HG03039 (cell line): ENCODE measurements around the gene CFAP90.

Source experiments
- ATAC-seq: cut with Tn5 transposase; IDR thresholded peaks from one replicate; pipeline ENCODE4 v1.9.1; 2021; ENCODE audit warnings: mild to moderate bottlenecking, moderate library complexity; ENCODE audit not compliant: unreplicated experiment

Gene CFAP90

DNA sequence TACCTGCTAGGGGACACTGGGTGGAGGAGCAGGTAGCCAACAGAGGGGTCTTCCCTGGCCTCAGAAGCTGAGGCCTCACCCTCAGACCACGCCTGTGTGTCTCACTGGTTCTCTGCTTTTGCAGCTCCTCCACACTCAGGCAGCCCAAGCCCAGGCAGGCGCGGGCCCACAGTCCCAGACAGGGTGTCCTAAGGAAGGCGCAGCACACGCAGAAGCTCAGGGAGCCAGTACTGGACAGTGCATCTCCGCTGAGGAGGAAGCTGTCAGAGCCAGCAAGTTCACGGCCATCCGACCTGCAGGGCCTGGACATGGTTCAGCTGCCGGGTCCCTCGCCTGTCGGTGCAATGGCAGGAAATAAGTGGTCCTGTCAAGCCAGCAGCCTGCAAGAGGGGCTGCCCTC, 25.3 kb downstream of the CFAP90 start:
- no peak for ATAC-seq

DNA sequence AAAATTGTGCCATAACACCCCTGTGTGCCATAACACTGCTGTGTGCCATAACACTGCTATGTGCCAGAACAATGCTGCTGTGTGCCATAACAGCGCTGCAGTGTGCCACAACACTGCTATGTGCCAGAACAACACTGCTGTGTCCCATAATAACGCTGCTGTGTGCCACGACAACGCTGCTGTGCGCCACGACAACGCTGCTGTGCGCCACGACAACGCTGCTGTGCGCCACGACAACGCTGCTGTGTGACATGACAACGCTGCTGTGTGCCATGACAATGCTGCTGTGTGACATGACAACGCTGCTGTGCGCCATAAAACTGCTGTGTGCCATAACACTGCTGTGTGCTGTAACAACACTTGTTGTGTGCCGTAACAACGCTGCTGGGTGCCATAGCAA, 25.9 kb downstream of the CFAP90 start:
- no peak for ATAC-seq

- no peak for ATAC-seq
These were observed 27.3 kb downstream of the CFAP90 start for GRCh38 chr5:7823594-7823993.

DNA sequence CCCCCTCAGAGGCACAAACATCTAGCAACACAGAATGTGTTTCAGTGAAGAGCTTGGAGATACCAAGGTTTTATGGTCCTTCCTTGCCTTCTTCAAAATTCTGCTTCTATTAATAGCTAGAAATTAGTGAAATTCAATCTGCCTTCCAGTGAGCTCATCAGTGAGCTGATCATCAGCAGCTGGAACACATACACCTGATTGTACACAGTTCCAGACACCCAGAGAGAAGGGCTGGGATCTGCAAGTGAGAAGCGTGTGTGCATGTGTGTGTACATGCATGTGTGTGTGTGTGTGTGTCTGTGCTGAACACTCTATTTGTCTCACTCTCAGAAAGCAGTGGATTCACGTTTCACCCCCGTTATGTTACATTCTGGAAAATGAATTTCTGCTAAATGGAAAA, 28.5 kb downstream of the CFAP90 start:
- ATAC-seq, result no peak

DNA sequence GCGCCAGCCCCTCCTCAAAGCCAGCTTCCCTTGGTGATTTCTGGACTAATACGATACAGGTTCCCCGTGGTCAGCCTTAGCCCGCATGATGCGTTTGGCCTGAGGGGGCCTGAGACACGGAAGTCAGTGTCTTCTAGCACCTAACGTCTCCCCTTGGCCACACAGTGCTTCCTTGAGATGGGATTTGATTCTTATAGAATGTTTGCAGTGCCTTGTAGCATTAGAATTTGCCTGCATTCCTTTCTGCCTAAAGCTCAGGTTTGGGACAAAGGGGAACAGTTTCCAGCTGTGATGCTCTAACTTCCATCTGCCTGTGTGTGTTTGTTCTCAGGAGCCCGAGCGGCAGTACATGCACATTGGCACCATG, 34.4 kb downstream of the CFAP90 start:
- no peak for ATAC-seq

DNA sequence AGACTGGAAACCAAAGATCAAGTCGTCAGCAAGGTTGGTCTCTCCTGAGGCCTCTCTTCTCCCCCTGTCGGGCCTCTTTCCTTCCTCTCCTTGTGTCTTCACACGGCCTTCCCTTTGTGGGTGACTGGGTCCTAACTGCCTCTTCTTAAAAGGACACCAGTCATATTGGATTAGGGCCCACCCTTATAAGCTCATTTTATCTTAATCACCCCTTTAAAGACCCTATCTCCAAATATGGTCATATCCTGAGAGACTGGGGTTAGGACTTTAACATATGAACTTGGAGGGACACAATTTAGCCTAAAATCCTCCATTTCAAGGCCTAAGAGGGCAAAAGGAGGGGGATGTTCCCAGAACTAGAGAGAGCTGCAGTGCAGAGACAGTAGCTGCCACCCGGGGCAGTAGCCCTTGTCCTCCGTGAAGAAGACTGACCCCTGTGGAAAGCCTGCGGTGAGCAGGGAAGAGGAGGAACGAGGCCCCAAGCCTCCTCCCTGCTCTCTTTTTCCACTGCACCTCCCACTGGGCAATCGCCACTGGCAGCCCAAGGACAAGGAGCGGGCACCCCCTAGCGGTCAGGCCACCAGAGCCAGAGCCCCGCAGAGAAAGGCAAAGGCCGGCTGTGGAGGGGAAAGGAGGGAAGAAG, 34.9 kb downstream of the CFAP90 start:
- peak; percentile 86 for ATAC-seq

GRCh38 chr5:7814816-7815215, 36.1 kb downstream of the CFAP90 start:
- no peak for ATAC-seq

GRCh38 chr5:7813576-7813975, 37.4 kb downstream of the CFAP90 start:
- no peak for ATAC-seq

- ATAC-seq, result no peak
These were observed 37.9 kb downstream of the CFAP90 start for GRCh38 chr5:7813007-7813406.

- no peak for ATAC-seq
These were observed 39.2 kb downstream of the CFAP90 start for GRCh38 chr5:7811715-7812114.

DNA sequence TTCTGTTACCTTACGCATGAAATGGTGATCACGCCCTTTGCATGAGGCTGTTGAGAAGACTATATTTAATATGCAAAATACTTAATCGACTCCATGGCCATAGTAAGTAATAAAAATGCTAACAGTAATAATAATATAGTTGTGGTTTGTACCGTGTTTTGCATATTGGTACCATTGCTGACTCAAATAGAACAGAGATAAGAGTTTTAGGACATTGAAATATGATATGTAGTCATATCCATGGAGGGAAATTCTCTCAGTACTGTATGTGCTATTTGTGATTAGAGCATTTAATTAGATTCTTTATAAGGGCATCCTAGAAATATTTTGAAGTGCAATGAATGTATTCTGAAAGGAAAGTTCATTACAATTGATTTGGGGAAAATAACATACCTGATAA, 41.9 kb downstream of the CFAP90 start:
- ATAC-seq, result peak; percentile 48

DNA sequence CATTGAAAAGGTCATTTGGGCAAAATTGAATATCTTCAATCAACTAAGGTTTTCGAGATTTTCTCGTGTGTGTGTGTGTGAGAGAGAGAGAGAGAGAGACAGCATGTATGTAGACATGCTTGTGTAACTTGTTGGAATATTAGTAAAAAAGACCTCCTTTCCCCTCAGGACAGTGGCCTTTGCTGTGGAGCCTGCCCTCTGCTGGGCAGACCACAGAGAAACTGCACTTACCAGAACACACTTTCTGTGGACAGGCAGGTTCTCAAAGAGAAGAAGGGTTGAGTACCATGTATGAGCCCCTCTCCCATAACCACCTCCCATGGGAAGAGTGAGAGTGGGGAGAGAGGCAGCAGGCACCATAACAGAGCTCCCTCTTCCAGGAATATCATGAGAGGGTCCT, 45.6 kb downstream of the CFAP90 start:
- no peak for ATAC-seq

DNA sequence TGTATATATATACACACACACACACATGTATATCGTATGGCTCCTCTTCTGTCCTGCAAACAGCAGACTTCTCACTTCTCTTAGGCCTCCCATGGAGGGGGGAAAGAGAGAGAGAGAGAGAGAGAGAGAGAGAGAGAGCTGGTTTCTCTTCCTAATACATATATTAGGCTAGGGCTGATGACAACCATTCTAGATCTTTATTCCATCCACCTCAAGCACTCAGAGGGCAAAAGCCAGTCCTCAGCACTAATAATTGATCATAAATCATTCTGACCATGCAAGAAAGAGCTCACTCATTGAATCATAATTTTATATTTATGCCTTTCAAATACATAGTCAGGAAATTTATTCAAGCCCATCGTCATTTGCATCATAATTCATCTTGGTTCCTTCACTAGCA, 47.0 kb downstream of the CFAP90 start:
- no peak for ATAC-seq

- no peak for ATAC-seq
These were observed 48.1 kb downstream of the CFAP90 start for GRCh38 chr5:7802855-7803254.

GRCh38 chr5:7801891-7802614, 48.9 kb downstream of the CFAP90 start:
- ATAC-seq, result no peak

DNA sequence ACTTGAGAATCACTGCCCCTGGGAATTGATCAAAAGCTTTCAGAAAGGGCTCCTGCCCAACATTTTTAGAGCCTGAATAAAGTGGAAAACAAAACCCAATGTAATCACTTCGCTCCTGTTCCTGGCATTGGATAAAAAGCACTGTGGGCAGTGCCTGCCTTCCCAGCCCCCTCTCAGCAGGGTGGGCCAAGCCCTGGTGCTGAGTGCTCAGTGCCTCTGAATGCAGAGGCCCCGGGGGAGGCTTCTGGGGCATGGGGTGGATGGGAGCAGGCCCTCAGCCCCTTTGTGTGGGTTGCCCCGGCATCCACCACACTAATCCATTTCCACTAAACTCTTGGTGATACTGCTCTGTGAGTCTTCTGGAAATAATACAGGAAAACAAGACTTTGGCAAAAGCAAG, 55.6 kb downstream of the CFAP90 start:
- no peak for ATAC-seq

DNA sequence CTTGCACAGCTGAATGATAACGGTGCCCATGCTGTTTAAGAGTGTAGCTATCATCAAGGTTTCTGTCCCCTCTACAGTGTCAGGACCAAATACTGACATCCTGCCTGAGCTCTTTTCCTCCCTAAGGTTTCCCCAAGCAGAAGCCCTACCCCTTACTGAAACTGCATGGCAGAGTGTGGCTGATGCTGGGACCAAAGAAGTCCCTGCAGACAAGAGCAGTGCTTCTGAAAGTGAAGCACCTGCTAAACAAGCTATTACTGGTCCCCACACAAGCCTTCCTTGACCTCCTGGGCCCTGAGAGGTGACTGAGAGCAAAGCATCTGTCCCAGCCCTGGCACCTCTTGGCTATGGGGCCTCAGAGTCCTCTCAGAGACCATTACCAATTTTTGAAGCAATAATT, 56.1 kb downstream of the CFAP90 start:
- ATAC-seq, result peak; percentile 49

- peak; percentile 89 for ATAC-seq
These were observed 56.6 kb downstream of the CFAP90 start for GRCh38 chr5:7794311-7794710.

GRCh38 chr5:7793895-7794294, 57.0 kb downstream of the CFAP90 start:
- ATAC-seq, result peak; percentile 12

- ATAC-seq, result no peak
These were observed 61.4 kb downstream of the CFAP90 start for GRCh38 chr5:7789567-7789966.

GRCh38 chr5:7787770-7788169, 63.2 kb downstream of the CFAP90 start:
- ATAC-seq, result no peak

DNA sequence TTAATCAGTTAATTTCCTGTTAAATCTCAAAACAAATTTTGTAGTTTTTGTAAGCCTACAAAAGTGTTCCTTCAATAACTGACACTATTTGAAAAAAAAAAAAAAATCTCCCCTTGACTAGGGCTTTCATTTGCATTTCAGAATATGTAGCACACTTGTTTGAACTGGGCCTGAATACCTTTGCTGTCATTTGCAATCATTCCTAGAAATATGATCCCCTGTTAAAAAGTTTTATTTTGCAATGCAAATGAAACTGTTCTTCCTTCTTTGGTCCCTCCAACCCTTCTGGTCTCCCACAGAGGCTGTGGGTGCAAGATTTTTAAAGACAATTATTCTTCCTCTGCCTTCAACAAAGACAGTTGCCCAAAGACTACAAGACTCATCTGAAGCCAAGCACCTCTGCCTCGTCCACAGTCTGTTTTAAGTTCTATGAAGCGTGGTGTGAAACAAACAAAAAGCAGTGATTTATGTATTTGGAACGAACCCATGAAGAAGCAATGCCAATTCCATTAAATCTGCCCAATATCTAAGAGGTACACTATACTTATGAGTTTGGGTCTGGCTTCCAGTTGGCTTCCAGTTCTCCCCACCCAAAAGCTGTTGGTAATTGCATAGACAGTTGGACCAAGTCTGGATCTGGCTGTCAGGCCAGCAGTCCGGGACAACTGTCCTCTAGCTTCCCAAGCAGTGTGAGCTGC, 66.1 kb downstream of the CFAP90 start:
- no peak for ATAC-seq
